SK-N-SH (cell line): Measurements from ENCODE around the gene PDLIM5. TPM values are rescaled to one million over a fixed set of nuclear protein-coding genes. Genes with fewer than 3 reads are reported as not detected.

Experiments used
- CTCF ChIA-PET: fragments of 300-600, 350-600 bp; formaldehyde crosslinking; extraction: SDS; loops from one replicate; lab custom pipeline; 2021; lab: Yijun Ruan, JAX
- POLR2A ChIA-PET: fragments of 350-600 bp; sonication (Branson Sonifier 250); formaldehyde crosslinking; extraction: SDS; loops from one replicate; lab custom pipeline; 2020; ENCODE audit warnings: antibody characterized with exemption, inconsistent platforms; lab: Yijun Ruan, JAX
- DNase-seq: peaks from one replicate; pipeline ENCODE4 v3.0.0; 2012
- H2AFZ ChIP-seq: fragments of 200-600 bp; sonication (generic); 2 replicates; pipeline ENCODE4 v1.8.1; 2016; ENCODE audit warnings: antibody characterized with exemption, mild to moderate bottlenecking, low read depth
- H3F3A ChIP-seq: fragments of 200-600 bp; sonication (generic); replicated peaks from 2 replicates; pipeline ENCODE3; 2016; ENCODE audit warnings: antibody characterized with exemption, mild to moderate bottlenecking; ENCODE audit not compliant: insufficient read depth
- H3K27ac ChIP-seq, 2 experiments: fragments of 200-500 bp in 1 of 2; fragments of 200-600 bp in 1 of 2; sonication (Bioruptor generic) in 1 of 2; sonication (generic), shearing (Covaris generic) in 1 of 2; 2 replicates each; pipeline versions ENCODE4 v1.5.1 to v1.6.1; 2014 to 2016; ENCODE audit warnings: low read depth in 2 of 2, inconsistent platforms in 1 of 2, low read length in 1 of 2, mild to moderate bottlenecking in 1 of 2, mixed read lengths in 1 of 2
- H3K27me3 ChIP-seq: fragments of 200-600 bp; sonication (generic), shearing (Covaris generic); 2 replicates; pipeline ENCODE4 v1.6.1; 2016; ENCODE audit warnings: mixed run types; ENCODE audit not compliant: insufficient read depth
- H3K36me3 ChIP-seq, 2 experiments: fragments of 200-500 bp in 1 of 2; fragments of 200-600 bp in 1 of 2; sonication (Bioruptor generic) in 1 of 2; sonication (generic) in 1 of 2; replicated peaks in 1 of 2; 2 replicates each; pipeline versions ENCODE3 to v1.5.1; 2014 to 2016; ENCODE audit warnings: low read length in 1 of 2, mild to moderate bottlenecking in 1 of 2; ENCODE audit not compliant: insufficient read depth in 2 of 2, control insufficient read depth in 1 of 2
- H3K4me1 ChIP-seq, 2 experiments: fragments of 200-500 bp in 1 of 2; fragments of 200-600 bp in 1 of 2; sonication (Bioruptor generic) in 1 of 2; sonication (generic), shearing (Covaris generic) in 1 of 2; 2 replicates each; pipeline versions ENCODE4 v1.5.1 to v1.6.1; 2014 to 2016; ENCODE audit warnings: low read depth in 1 of 2, low read length in 1 of 2, mixed run types in 1 of 2; ENCODE audit not compliant: insufficient read depth in 2 of 2, control insufficient read depth in 1 of 2
- H3K4me2 ChIP-seq: fragments of 200-600 bp; sonication (generic), shearing (Covaris generic); 2 replicates; pipeline ENCODE4 v1.6.1; 2017; ENCODE audit warnings: mixed run types
- H3K4me3 ChIP-seq, 2 experiments: fragments of 200-500 bp in 1 of 2; fragments of 200-600 bp in 1 of 2; sonication (Bioruptor generic) in 1 of 2; sonication (generic), shearing (Covaris generic) in 1 of 2; 2 replicates each; pipeline versions ENCODE4 v1.5.1 to v1.8.1; 2014 to 2016; ENCODE audit warnings: low read depth in 2 of 2, inconsistent platforms in 1 of 2, low read length in 1 of 2, mild to moderate bottlenecking in 1 of 2, mixed read lengths in 1 of 2, moderate library complexity in 1 of 2
- H3K79me2 ChIP-seq: fragments of 200-600 bp; sonication (generic); 2 replicates; pipeline ENCODE4 v1.8.1; 2017; ENCODE audit warnings: mild to moderate bottlenecking; ENCODE audit not compliant: insufficient read depth
- H3K9ac ChIP-seq: fragments of 200-600 bp; sonication (generic); 2 replicates; pipeline ENCODE4 v1.6.1; 2017; ENCODE audit warnings: mixed run types
- H3K9me2 ChIP-seq: fragments of 200-600 bp; sonication (generic); 2 replicates; pipeline ENCODE4 v1.6.1; 2017; ENCODE audit warnings: mixed run types
- H3K9me3 ChIP-seq: fragments of 200-600 bp; sonication (generic); 2 replicates; pipeline ENCODE4 v1.6.1; 2017; ENCODE audit warnings: mixed run types, mild to moderate bottlenecking, moderate library complexity
- H4K20me1 ChIP-seq: fragments of 200-600 bp; sonication (generic); 2 replicates; pipeline ENCODE4 v1.6.1; 2017; ENCODE audit warnings: mild to moderate bottlenecking, mixed run types; ENCODE audit not compliant: insufficient read depth
- CHD2 ChIP-seq: fragments of 150-350 bp; IDR thresholded peaks from 2 replicates; pipeline ENCODE4 v1.6.1; 2018; ENCODE audit warnings: low read length; ENCODE audit not compliant: partially characterized antibody
- EP300 ChIP-seq, 2 experiments: IDR thresholded peaks; 2 replicates each; pipeline versions ENCODE4 v1.4.0 to v1.6.1; 2012; ENCODE audit warnings: borderline replicate concordance in 1 of 2, low read depth in 1 of 2, low read length in 1 of 2
- EZH2phosphoT487 ChIP-seq: fragments of 200-600 bp; sonication (generic); IDR thresholded peaks from 2 replicates; pipeline ENCODE4 v1.6.1; 2017; ENCODE audit warnings: low read depth, mixed run types, mild to moderate bottlenecking, antibody characterized with exemption, moderate library complexity, borderline replicate concordance
- FOSL2 ChIP-seq: IDR thresholded peaks from 2 replicates; pipeline ENCODE4 v1.4.0; 2012; ENCODE audit warnings: low read depth, mild to moderate bottlenecking, moderate library complexity, borderline replicate concordance
- FOXM1 ChIP-seq: IDR thresholded peaks from 2 replicates; pipeline ENCODE4 v1.4.0; 2012; ENCODE audit warnings: low read depth, mild to moderate bottlenecking
- IRF3 ChIP-seq: fragments of 150-350 bp; IDR thresholded peaks from 2 replicates; pipeline ENCODE4 v1.6.1; 2016; ENCODE audit warnings: mild to moderate bottlenecking, low read depth, low read length
- JUND ChIP-seq: IDR thresholded peaks from 2 replicates; pipeline ENCODE4 v1.4.0; 2012
- MAX ChIP-seq: IDR thresholded peaks from 2 replicates; pipeline ENCODE4 v1.4.0; 2012; ENCODE audit warnings: low read depth
- NFIC ChIP-seq: IDR thresholded peaks from 2 replicates; pipeline ENCODE4 v1.4.0; 2012; ENCODE audit warnings: borderline replicate concordance
- POLR2AphosphoS5 ChIP-seq: IDR thresholded peaks from 2 replicates; pipeline ENCODE4 v1.6.1; 2012; ENCODE audit warnings: low read depth, low read length
- RFX5 ChIP-seq: IDR thresholded peaks from 2 replicates; pipeline ENCODE4 v1.6.1; 2012; ENCODE audit warnings: mild to moderate bottlenecking, improper control_type of control experiment, low read length
- SMC3 ChIP-seq: IDR thresholded peaks from 2 replicates; pipeline ENCODE4 v1.6.1; 2012; ENCODE audit warnings: low read depth, low read length, improper control_type of control experiment
- TAF1 ChIP-seq: IDR thresholded peaks from 2 replicates; pipeline ENCODE4 v1.6.1; 2012; ENCODE audit warnings: low read depth, mild to moderate bottlenecking, low read length, moderate library complexity, borderline replicate concordance
- TCF12 ChIP-seq: IDR thresholded peaks from 2 replicates; pipeline ENCODE4 v1.4.0; 2012
- TEAD4 ChIP-seq: IDR thresholded peaks from 2 replicates; pipeline ENCODE4 v1.4.0; 2012; ENCODE audit warnings: mild to moderate bottlenecking, borderline replicate concordance; ENCODE audit not compliant: insufficient read depth
- USF1 ChIP-seq: IDR thresholded peaks from 2 replicates; pipeline ENCODE4 v1.4.0; 2012; ENCODE audit warnings: low read depth, borderline replicate concordance
- ZBTB33 ChIP-seq: IDR thresholded peaks from 2 replicates; pipeline ENCODE4 v1.4.0; 2012; ENCODE audit warnings: low read depth, borderline replicate concordance
- WGBS: methylation state at CpG from one replicate; pipeline ENCODE4 v1.1.6; 2017; ENCODE audit warnings: low lambda C conversion rate; 5-methylcytosine and 5-hydroxymethylcytosine counted together
- polyA plus RNA-seq, 3 experiments: library from polyadenylated mRNA; depleted of rRNA; stranded (reverse); fragments of >200 nt; gene quantifications; 2 replicates each; pipeline ENCODE4 v1.2.3, GENCODE V29; 2012
- TF ChIP-seq, protein P1 (sequence below): IDR thresholded peaks from 2 replicates; pipeline ENCODE4 v1.6.1; 2012; ENCODE audit warnings: mild to moderate bottlenecking, low read depth, low read length, moderate library complexity
- TF ChIP-seq, protein P2 (sequence below): fragments of 200-600 bp; sonication (generic); IDR thresholded peaks from 2 replicates; pipeline ENCODE4 v1.6.1; 2017; ENCODE audit warnings: antibody characterized with exemption, mild to moderate bottlenecking, moderate library complexity

The PDLIM5 gene
- polyA plus RNA-seq, 1 of the 3 experiments (the other 2 are of a cell fraction) = 36.7 TPM

DNA sequence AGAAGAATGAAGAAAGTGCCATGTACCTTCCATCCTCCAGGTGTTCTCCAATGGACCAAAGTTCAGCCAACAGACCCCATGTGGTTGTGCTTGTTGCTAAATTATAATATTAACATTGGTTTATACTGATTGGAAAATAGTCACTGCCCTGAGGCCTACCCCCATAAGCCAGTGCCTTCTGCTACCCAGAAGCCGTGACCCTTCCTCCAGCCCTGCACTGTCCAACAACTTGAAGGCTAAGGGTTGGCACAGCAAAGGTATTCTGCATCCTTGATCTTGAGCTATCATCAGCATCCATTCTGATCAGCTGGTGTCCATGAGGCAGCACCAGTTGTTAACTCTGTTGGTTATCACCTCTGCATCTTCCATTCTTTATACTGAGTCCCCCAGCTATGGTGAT lies 239.8 kb downstream of the PDLIM5 start (continued):
- TF ChIP-seq ZBTB33 = no peak
- TF ChIP-seq POLR2AphosphoS5 = no peak
- no peak for TF ChIP-seq MAX
- TF ChIP-seq, all 33 proteins: peak for 0

DNA sequence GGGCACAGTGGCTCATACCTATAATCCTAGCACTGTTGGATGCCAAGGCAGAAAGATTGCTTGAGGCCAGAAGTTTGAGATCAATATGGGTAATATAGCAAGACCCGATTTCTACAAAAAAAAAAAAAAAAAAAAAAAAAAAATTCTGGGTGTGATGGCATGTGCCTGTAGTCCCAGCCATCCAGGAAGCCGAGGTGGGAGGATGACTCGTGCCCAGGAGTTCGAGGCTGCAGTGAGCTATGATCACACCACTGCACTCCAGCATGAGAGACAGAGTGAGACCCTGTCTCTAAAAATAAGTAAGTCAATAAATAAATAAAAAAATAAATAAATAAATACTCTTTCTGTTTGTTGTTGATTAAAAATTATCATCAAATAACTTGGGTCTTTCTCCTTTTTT lies 243.6 kb downstream of the PDLIM5 start:
- Histone ChIP-seq H3K4me3 (no peak overlapping the region), H3K4me2 (no peak overlapping the region), H3K27ac (no peak overlapping the region), H3K27me3 (no peaks in the 10 kb centered on the region), H3K36me3 (no peaks in the 10 kb centered on the region), H3K9me2 (no peaks in the 10 kb centered on the region), H4K20me1 (no peaks in the 10 kb centered on the region), H3K9me3 (no peaks in the 10 kb centered on the region), H3K79me2 (no peaks in the 10 kb centered on the region), H3K4me1 (no peaks in the 10 kb centered on the region; a peak in 1 of 4 replicates), H2AFZ (no peak overlapping the region), H3K9ac (no peak overlapping the region), H3F3A (no peaks in the 10 kb centered on the region)
- CTCF ChIA-PET = no interaction called here
- POLR2A ChIA-PET = no interaction called here
- DNase-seq = no peak
- WGBS = 53% methylated on average over 4 of the region's 4 CpGs
- TF ChIP-seq FOXM1 (no peak), MAX (no peak), NFIC (no peak), CHD2 (no peak), TAF1 (no peak), RFX5 (no peak), JUND (no peak), USF1 (no peak), TCF12 (no peak), IRF3 (no peak), FOSL2 (no peak), ZBTB33 (no peak), TEAD4 (no peak), EP300 (IDR thresholded peaks at IDR 0.05; ENCODE audit: borderline replicate concordance in 1 of 2, low read depth in 1 of 2, low read length in 1 of 2) (no peak), SMC3 (no peak), EZH2phosphoT487 (no peak)
- TF ChIP-seq, protein P1, sequence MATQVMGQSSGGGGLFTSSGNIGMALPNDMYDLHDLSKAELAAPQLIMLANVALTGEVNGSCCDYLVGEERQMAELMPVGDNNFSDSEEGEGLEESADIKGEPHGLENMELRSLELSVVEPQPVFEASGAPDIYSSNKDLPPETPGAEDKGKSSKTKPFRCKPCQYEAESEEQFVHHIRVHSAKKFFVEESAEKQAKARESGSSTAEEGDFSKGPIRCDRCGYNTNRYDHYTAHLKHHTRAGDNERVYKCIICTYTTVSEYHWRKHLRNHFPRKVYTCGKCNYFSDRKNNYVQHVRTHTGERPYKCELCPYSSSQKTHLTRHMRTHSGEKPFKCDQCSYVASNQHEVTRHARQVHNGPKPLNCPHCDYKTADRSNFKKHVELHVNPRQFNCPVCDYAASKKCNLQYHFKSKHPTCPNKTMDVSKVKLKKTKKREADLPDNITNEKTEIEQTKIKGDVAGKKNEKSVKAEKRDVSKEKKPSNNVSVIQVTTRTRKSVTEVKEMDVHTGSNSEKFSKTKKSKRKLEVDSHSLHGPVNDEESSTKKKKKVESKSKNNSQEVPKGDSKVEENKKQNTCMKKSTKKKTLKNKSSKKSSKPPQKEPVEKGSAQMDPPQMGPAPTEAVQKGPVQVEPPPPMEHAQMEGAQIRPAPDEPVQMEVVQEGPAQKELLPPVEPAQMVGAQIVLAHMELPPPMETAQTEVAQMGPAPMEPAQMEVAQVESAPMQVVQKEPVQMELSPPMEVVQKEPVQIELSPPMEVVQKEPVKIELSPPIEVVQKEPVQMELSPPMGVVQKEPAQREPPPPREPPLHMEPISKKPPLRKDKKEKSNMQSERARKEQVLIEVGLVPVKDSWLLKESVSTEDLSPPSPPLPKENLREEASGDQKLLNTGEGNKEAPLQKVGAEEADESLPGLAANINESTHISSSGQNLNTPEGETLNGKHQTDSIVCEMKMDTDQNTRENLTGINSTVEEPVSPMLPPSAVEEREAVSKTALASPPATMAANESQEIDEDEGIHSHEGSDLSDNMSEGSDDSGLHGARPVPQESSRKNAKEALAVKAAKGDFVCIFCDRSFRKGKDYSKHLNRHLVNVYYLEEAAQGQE = no peak
- TF ChIP-seq, protein P2, sequence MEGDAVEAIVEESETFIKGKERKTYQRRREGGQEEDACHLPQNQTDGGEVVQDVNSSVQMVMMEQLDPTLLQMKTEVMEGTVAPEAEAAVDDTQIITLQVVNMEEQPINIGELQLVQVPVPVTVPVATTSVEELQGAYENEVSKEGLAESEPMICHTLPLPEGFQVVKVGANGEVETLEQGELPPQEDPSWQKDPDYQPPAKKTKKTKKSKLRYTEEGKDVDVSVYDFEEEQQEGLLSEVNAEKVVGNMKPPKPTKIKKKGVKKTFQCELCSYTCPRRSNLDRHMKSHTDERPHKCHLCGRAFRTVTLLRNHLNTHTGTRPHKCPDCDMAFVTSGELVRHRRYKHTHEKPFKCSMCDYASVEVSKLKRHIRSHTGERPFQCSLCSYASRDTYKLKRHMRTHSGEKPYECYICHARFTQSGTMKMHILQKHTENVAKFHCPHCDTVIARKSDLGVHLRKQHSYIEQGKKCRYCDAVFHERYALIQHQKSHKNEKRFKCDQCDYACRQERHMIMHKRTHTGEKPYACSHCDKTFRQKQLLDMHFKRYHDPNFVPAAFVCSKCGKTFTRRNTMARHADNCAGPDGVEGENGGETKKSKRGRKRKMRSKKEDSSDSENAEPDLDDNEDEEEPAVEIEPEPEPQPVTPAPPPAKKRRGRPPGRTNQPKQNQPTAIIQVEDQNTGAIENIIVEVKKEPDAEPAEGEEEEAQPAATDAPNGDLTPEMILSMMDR = no peak
